Activated CD8-positive, alpha-beta T cell treated with anti-CD3 and anti-CD28 coated beads for 36 hours (primary cell): Measurements from ENCODE around the gene ZNF597. TPM values are rescaled to one million over a fixed set of nuclear protein-coding genes. Genes with fewer than 3 reads are reported as not detected.
"Not testable (repeated sequence)": the region's sequence is repeated elsewhere in the genome, so short reads cannot be mapped to it uniquely, and the experiment has no call there.

Experiments
- ATAC-seq: fragments of 200-7000 bp; cut with Tn5 transposase; one replicate; pipeline ENCODE4 v1.10.0; 2021; ENCODE audit warnings: mild to moderate bottlenecking, moderate library complexity
- CTCF ChIA-PET: fragments of 350-600 bp; sonication (Branson Sonifier 250); formaldehyde crosslinking; loops from one replicate; lab custom pipeline; 2021; ENCODE audit warnings: antibody characterized with exemption; lab: Charles Lee
- POLR2A ChIA-PET: fragments of 350-600 bp; sonication (Branson Sonifier 250); formaldehyde crosslinking; loops from one replicate; lab custom pipeline; 2021; ENCODE audit warnings: antibody characterized with exemption; lab: Charles Lee
- DNase-seq: peaks from one replicate; pipeline ENCODE4 v3.0.0-alpha.2; 2020
- H3K27ac Mint-ChIP-seq: one replicate; pipeline ENCODE4 v1.8.0; 2021; ENCODE audit warnings: mild to moderate bottlenecking, mixed read lengths
- H3K27me3 Mint-ChIP-seq: one replicate; pipeline ENCODE4 v1.8.0; 2021; ENCODE audit warnings: mixed read lengths
- H3K36me3 Mint-ChIP-seq: one replicate; pipeline ENCODE4 v1.8.0; 2021; ENCODE audit warnings: low read depth, mixed read lengths
- H3K4me1 Mint-ChIP-seq: one replicate; pipeline ENCODE4 v1.8.0; 2021; ENCODE audit warnings: low read depth, mixed read lengths
- H3K4me3 Mint-ChIP-seq: one replicate; pipeline ENCODE4 v1.8.0; 2021; ENCODE audit warnings: mild to moderate bottlenecking, moderate library complexity, mixed read lengths
- H3K9me3 Mint-ChIP-seq: one replicate; pipeline ENCODE4 v1.8.0; 2021; ENCODE audit warnings: mixed read lengths
- intact Hi-C: fragments of 100-400 bp; cut with micrococcal nuclease; formaldehyde crosslinking; loops from one replicate; pipeline ENCODE4 v1.10.0; 2022
- total RNA-seq, 2 experiments: library from RNA; stranded (reverse); gene quantifications; one replicate each; pipeline ENCODE4 v1.2.3, GENCODE V29; 2021
- TF ChIP-seq, protein P1 (sequence below): fragments of 200-600 bp; IDR thresholded peaks from one replicate; pipeline ENCODE4 v1.8.0; 2022; ENCODE audit warnings: antibody characterized with exemption, mild to moderate bottlenecking

The ZNF597 gene
- total RNA-seq, 2 experiments from 2014 or later, result 1.6 to 1.8 TPM

DNA sequence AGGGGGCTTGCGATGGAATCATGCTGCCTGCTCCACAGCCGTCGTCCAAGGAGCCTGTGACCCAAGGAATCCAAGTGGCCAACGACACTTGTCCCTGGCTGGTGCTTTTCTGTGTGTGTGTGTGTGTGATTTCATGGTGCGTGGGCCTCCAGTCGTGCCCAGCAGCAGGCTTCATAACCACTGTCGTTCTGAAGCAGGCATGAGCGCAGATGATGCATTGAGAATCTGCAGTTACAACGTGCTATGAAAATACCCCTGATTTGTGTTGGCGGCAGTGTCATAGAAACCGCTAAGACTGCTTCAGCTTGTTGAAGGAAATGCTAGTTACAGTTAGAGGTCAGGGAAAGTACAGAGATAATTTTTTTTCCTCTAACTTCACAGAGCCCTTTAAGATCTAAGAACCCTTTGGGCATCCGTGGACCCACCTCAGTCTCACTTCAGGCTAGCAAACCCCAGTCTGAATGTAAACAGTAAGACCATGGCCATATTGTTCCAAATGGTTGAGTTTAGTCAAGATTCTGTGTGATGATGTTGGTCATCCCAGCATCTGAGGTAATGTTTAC is 36.4 kb upstream of the ZNF597 start:
- CTCF ChIA-PET, result no interaction called here
- Mint-ChIP-seq H3K36me3 (peaks cover 28% of the 10 kb centered on the region), H3K9me3 (no peaks in the 10 kb centered on the region), H3K27me3 (no peaks in the 10 kb centered on the region), H3K4me3 (no peak overlapping the region), H3K4me1 (peaks cover 17% of the 10 kb centered on the region), H3K27ac (peak overlapping the region; percentile 82)
- ATAC-seq, result peak; percentile 80
- intact Hi-C loops, result no loop called here
- DNase-seq, result peak; percentile 55
- POLR2A ChIA-PET, result interaction anchor here (0.5 kb wide), 1 partner anchor 18 kb away, joined by 3 read pairs; no protein-coding TSS in a partner anchor
- TF ChIP-seq, protein P1, sequence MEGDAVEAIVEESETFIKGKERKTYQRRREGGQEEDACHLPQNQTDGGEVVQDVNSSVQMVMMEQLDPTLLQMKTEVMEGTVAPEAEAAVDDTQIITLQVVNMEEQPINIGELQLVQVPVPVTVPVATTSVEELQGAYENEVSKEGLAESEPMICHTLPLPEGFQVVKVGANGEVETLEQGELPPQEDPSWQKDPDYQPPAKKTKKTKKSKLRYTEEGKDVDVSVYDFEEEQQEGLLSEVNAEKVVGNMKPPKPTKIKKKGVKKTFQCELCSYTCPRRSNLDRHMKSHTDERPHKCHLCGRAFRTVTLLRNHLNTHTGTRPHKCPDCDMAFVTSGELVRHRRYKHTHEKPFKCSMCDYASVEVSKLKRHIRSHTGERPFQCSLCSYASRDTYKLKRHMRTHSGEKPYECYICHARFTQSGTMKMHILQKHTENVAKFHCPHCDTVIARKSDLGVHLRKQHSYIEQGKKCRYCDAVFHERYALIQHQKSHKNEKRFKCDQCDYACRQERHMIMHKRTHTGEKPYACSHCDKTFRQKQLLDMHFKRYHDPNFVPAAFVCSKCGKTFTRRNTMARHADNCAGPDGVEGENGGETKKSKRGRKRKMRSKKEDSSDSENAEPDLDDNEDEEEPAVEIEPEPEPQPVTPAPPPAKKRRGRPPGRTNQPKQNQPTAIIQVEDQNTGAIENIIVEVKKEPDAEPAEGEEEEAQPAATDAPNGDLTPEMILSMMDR, result no peak

DNA sequence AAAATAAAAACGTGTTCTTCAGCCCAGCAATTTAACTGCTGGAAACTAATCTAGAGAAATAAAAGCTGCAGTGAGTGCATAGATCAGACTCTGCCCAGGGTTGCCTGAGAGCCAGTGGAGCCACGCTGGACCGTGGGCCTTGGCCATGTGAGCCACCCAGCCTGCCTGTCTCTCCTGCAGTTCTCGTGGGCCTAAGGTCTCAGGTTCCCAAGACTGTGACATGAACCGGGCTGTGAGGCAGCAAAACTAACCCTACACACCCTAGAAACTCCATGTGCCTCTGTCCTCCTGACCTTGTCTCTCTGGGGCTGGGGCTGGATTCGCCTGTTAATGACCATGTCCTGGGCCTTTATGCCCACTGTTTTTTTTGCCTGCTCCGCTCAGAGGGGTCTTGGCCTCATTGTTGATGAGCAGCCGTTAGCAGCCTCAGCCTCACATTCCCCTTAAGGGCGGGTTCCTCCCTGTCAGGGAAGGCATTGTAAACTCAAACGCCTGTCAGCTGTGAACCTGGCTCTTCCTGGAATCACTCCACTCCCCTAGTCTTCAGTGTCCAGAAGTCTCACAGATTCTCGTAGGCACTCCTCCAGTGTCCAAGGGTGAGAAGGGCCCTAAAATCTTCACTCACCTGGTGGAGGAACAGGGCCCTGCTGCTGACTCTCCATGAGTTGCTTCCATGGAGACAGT is 35.1 kb upstream of the ZNF597 start:
- ChIA-PET POLR2A (no interaction called here), CTCF (no interaction called here)
- Mint-ChIP-seq H3K27ac (peak overlapping the region; percentile 34), H3K9me3 (no peaks in the 10 kb centered on the region), H3K4me3 (no peak overlapping the region), H3K36me3 (peaks cover 27% of the 10 kb centered on the region), H3K27me3 (no peaks in the 10 kb centered on the region), H3K4me1 (peaks cover 18% of the 10 kb centered on the region)
- no peak for ATAC-seq
- intact Hi-C loops, result no loop called here
- DNase-seq, result no peak
- TF ChIP-seq, protein P1, result no peak

DNA sequence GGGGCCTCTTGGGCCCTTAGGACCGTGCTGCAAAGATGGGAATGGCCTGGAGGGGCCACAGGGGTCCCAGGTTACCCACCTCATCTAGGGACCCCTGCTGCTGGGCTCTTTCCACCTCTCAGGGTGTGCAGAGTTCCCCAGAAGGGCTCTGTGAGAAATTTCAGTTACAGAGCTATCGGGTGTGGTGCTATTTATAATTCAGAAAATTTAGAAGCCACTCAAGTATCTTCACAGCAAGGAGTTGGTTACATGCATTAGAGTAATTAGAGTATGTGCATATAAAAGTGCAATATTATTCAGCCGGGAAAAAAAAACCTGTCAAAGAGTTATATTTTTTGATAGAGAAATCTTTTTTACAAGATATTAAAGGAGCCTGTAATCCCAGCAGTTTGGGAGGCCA is 33.1 kb upstream of the ZNF597 start:
- no peak overlapping the region for H3K27ac Mint-ChIP-seq
- H3K4me1 Mint-ChIP-seq, result peaks cover 27% of the 10 kb centered on the region
- H3K36me3 Mint-ChIP-seq, result peaks cover 22% of the 10 kb centered on the region
- H3K9me3 Mint-ChIP-seq, result no peaks in the 10 kb centered on the region
- POLR2A ChIA-PET, result no interaction called here
- no peak for DNase-seq
- CTCF ChIA-PET, result no interaction called here
- no peaks in the 10 kb centered on the region for H3K27me3 Mint-ChIP-seq
- no peak overlapping the region for H3K4me3 Mint-ChIP-seq
- no peak for ATAC-seq
- TF ChIP-seq, protein P1, result no peak
- intact Hi-C loops, result no loop called here

DNA sequence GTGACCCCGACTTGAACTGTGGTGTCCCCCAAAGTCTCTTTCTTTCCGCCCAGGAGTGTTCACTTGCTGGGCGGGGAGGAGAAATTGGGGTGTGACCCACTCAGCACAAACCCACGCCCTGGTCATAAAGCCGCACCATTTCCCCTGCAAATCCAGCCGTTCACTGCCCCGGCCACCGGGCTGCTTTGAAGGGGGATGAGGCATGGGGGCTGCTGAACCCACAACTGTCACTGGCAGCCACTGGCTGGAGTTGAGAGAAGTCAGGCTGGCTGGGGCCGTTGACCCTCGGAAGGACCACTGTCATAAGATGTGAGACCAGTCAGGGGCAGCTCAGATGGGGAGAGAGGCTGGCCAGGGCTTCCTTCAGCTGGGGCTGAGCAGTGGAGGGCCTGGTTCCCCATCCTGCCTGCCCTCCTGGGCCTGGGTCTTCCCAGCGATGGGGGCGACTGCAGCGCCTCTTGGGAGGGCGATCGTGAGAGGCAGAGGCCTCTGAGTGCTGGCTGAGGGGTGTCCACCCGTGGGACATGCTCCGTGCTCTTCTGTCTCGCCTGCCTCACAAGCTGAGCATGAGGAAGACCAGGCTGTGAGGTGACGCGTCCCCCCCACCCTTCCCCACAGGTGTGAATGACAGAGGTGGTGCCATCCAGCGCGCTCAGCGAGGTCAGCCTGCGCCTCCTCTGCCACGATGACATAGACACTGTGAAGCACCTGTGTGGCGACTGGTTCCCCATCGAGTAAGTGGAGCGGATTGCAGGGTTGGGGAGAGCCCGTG is 32.5 kb upstream of the ZNF597 start:
- ATAC-seq (no peak), DNase-seq (no peak)
- ChIA-PET CTCF (no interaction called here), POLR2A (no interaction called here)
- H3K4me3 Mint-ChIP-seq, result no peak overlapping the region
- H3K9me3 Mint-ChIP-seq, result no peaks in the 10 kb centered on the region
- TF ChIP-seq, protein P1, result no peak
- intact Hi-C loops, result no loop called here
- peaks cover 25% of the 10 kb centered on the region for H3K36me3 Mint-ChIP-seq
- H3K27me3 Mint-ChIP-seq, result no peaks in the 10 kb centered on the region
- no peak overlapping the region for H3K27ac Mint-ChIP-seq
- peaks cover 28% of the 10 kb centered on the region for H3K4me1 Mint-ChIP-seq

DNA sequence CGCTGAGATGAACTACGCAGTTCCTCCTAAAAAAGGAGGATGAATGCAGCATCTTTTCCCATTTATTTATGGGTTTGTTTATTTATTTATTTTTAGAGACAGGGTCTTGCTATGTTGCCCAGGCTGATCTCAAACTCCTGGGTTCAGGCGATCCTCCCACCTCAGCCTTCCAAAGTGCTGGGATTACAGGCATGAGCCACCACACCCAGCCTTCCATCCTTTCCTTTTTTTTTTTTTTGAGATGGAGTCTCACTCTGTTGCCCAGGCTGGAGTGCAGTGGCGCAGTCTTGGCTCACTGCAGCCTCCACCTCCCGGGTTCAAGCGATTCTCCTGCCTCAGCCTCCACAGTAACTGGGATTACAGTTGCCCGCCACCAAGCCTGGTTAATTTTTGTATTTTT is 31.6 kb upstream of the ZNF597 start:
- H3K4me3 Mint-ChIP-seq, intact Hi-C loops, CTCF ChIA-PET, H3K9me3 Mint-ChIP-seq, ATAC-seq, H3K27me3 Mint-ChIP-seq, POLR2A ChIA-PET, DNase-seq: not testable (repeated sequence)
- H3K4me1 Mint-ChIP-seq, result peaks cover 29% of the 10 kb centered on the region
- H3K27ac Mint-ChIP-seq, result peak overlapping the region; percentile 25
- H3K36me3 Mint-ChIP-seq, result peaks cover 24% of the 10 kb centered on the region
